ENCODE data around the gene PRDM7. TPM values are rescaled to one million over a fixed set of nuclear protein-coding genes. Genes with fewer than 3 reads are reported as not detected.

The PRDM7 gene
- total and polyA plus RNA-seq, 2 donors = not detected

- Histone ChIP-seq H3K36me3 (ENCODE audit: insufficient read depth) (peaks cover 3% of the 10 kb centered on the region), H3K4me3 (ENCODE audit: low read depth, low read length) (no peak overlapping the region), H3K4me1 (ENCODE audit: insufficient read depth) (no peaks in the 10 kb centered on the region), H3K27ac (ENCODE audit: low read depth) (no peak overlapping the region)
- 79% methylated on average over 12 of the region's 12 CpGs for WGBS
- no peak for DNase-seq (ENCODE audit: extremely low spot score)
Measured at GRCh38 chr16:90037276-90037675, 39.9 kb downstream of the PRDM7 start.

DNA sequence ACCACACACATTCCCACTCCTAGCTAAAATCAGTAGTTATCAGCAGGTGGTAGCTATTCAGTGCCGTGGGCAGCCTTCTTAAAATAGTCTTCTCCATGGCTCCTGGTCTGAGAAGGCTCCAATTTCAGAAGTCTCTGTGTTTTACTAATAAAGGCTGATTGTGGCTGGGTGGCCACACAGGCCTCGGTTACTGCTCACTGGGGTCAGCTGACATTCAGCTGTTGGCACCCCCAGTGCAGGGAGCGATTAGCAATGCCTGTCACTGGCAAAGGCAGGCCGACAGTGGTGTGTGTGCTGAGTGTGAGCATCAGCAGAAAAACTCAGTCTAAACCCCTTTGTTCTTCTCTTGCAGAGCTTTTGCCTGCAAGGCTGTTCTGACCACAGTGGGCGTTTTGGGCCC lies 41.2 kb downstream of the PRDM7 start:
- Histone ChIP-seq H3K4me1 (ENCODE audit: insufficient read depth) (no peaks in the 10 kb centered on the region), H3K4me3 (ENCODE audit: low read depth, low read length) (no peak overlapping the region), H3K36me3 (ENCODE audit: insufficient read depth) (peaks cover 3% of the 10 kb centered on the region), H3K27ac (ENCODE audit: low read depth) (no peak overlapping the region)
- 83% methylated on average over 5 of the region's 5 CpGs for WGBS
- DNase-seq (ENCODE audit: extremely low spot score) = no peak

- no peaks in the 10 kb centered on the region for H3K4me1 ChIP-seq (ENCODE audit: insufficient read depth)
- no peak overlapping the region for H3K27ac ChIP-seq (ENCODE audit: low read depth)
- WGBS = 90% methylated on average over 8 of the region's 8 CpGs
- no peaks in the 10 kb centered on the region for H3K36me3 ChIP-seq (ENCODE audit: insufficient read depth)
- DNase-seq (ENCODE audit: extremely low spot score) = no peak
- H3K4me3 ChIP-seq (ENCODE audit: low read depth, low read length) = no peak overlapping the region
Measured at GRCh38 chr16:90034504-90034903, 42.6 kb downstream of the PRDM7 start.

DNA sequence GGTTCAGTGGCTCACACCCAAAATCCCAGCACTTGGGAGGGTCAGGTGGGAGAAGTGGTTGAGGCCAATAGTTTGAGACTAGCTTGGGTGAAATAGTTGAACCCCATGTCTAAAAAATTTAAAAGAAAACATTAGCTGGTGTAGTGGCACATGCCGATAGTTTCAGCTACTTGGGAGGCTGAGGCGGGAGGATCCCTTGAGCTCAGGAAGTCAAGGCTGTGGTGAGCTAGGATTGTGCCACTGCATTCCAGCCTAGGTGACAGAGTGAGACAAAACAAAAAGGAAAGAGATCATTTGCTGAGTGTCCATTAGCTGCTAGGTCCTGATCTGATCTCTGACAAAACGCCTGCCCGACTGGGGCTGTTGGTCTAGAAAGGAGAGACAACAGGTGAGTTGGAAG lies 43.7 kb downstream of the PRDM7 start:
- no peak overlapping the region for H3K4me3 ChIP-seq (ENCODE audit: low read depth, low read length)
- no peak overlapping the region for H3K27ac ChIP-seq (ENCODE audit: low read depth)
- no peaks in the 10 kb centered on the region for H3K4me1 ChIP-seq (ENCODE audit: insufficient read depth)
- no peaks in the 10 kb centered on the region for H3K36me3 ChIP-seq (ENCODE audit: insufficient read depth)
- DNase-seq (ENCODE audit: extremely low spot score) = no peak
- WGBS = 86% methylated on average over 4 of the region's 4 CpGs

DNA sequence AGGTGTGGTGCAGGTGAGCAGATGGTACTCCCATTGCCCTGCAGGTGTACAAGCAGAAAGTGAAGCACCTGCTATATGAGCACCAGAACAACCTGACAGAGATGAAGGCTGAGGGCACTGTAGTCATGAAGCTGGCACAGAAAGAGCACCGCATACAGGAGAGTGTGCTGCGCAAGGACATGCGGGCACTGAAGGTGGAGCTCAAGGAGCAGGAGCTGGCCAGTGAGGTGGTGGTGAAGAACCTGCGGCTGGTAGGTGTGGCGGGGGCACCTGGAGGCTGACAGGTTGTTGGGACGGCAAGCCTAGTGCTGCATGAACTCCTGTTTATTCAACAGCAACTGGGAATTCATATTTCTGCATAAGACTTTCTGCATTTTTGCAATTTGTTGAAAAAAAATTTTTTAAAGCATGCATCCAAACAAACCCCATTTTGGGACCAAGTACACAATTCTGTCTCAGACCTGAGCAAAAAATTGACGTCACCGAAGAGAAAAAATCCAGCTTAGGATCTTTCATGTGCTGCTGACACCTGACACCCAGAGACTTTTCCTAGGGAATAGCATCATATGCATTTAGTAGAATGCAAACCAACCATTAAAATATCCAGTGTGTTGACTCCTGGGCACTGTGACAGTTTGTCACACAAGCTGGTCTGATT lies 44.3 kb downstream of the PRDM7 start:
- no peak overlapping the region for H3K27ac ChIP-seq (ENCODE audit: low read depth)
- no peaks in the 10 kb centered on the region for H3K36me3 ChIP-seq (ENCODE audit: insufficient read depth)
- 71% methylated on average over 8 of the region's 8 CpGs for WGBS

DNA sequence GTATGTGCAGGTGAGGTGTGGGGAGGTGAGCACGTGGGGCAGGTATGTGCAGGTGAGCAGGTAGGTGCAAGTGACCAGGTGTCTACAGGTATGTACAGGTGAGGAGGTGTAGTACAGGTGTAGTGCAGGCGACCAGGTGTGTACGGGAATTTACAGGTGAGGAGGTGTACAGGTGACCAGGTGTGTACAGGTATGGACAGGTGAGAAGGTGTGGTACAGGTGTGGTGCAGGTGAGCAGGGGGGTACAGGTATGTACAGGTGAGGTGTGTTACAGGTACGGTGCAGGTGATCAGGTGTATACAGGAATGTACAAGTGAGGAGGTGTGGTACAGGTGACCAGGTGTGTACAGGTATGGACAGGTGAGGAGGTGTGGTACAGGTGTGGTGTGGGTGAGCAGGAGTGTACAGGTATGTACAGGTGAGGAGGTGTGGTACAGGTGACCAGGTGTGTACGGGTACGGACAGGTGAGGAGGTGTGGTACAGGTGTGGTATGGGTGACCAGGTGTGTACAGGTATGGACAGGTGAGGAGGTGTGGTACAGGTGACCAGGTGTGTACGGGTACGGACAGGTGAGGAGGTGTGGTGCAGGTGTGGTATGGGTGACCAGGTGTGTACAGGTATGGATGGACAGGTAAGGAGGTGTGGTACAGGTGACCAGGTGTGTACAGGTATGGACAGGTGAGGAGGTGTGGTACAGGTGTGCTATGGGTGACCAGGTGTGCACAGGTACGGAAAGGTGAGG lies 45.0 kb downstream of the PRDM7 start:
- no peak for DNase-seq (ENCODE audit: extremely low spot score)
- 87% methylated on average over 9 of the region's 9 CpGs for WGBS
- H3K27ac ChIP-seq (ENCODE audit: low read depth) = no peak overlapping the region
- no peaks in the 10 kb centered on the region for H3K36me3 ChIP-seq (ENCODE audit: insufficient read depth)
- H3K4me3 ChIP-seq (ENCODE audit: low read depth, low read length) = no peak overlapping the region
- no peaks in the 10 kb centered on the region for H3K4me1 ChIP-seq (ENCODE audit: insufficient read depth)

More for the DNA sequence above, 44.3 kb downstream of the PRDM7 start:
- H3K4me3 ChIP-seq (ENCODE audit: low read depth, low read length) = no peak overlapping the region
- no peak for DNase-seq (ENCODE audit: extremely low spot score)
- H3K4me1 ChIP-seq (ENCODE audit: insufficient read depth) = no peaks in the 10 kb centered on the region

DNA sequence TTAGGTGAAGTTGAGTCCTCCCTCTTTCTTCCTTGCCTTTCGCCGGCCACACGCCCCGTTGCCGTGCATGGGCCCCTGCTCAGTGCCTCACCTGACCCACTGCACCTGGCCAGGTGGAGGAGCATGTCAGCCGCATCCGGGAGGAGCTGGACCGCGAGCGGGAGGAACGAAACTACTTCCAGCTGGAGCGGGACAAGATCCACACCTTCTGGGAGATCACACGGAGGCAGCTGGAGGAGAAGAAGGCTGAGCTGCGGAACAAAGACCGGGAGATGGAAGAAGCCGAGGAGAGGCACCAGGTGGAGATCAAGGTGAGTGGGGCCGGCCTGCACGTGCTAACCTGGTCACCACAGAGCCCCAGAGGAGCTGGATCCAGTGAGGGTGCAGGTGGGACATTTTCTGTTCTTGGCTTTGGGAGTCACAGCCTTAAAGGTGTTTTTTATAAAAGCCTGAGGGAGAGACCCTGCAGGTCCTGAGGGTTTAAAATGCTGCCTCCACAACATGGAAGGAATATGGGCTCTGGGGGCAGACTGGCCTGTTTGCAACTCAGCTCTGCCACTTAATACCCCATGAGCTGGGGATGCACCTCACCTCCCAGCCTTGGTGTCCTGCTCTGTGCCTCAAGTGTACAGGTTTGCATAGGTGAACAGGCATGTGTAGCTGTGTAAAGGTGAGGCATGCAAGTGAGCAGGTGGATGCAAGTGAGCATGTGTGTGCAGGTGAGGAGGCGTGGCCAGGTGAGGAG lies 45.8 kb downstream of the PRDM7 start:
- 92% methylated on average over 19 of the region's 19 CpGs for WGBS
- H3K36me3 ChIP-seq (ENCODE audit: insufficient read depth) = no peaks in the 10 kb centered on the region
- DNase-seq (ENCODE audit: extremely low spot score) = no peak

GRCh38 chr16:90028985-90029384 lies 48.1 kb downstream of the PRDM7 start:
- H3K4me1 ChIP-seq (ENCODE audit: insufficient read depth) = no peaks in the 10 kb centered on the region

More for the DNA sequence above, 45.8 kb downstream of the PRDM7 start:
- no peak overlapping the region for H3K27ac ChIP-seq (ENCODE audit: low read depth)
- H3K4me1 ChIP-seq (ENCODE audit: insufficient read depth) = no peaks in the 10 kb centered on the region
- H3K4me3 ChIP-seq (ENCODE audit: low read depth, low read length) = no peak overlapping the region

GRCh38 chr16:90027611-90028010 lies 49.5 kb downstream of the PRDM7 start:
- no peak for DNase-seq (ENCODE audit: extremely low spot score)
- WGBS = 96% methylated on average over 17 of the region's 17 CpGs
- Histone ChIP-seq H3K36me3 (ENCODE audit: insufficient read depth) (no peaks in the 10 kb centered on the region), H3K4me3 (ENCODE audit: low read depth, low read length) (no peak overlapping the region), H3K27ac (ENCODE audit: low read depth) (no peak overlapping the region), H3K4me1 (ENCODE audit: insufficient read depth) (no peaks in the 10 kb centered on the region)

More at GRCh38 chr16:90028985-90029384, 48.1 kb downstream of the PRDM7 start:
- WGBS = 90% methylated on average over 12 of the region's 12 CpGs
- no peak for DNase-seq (ENCODE audit: extremely low spot score)
- Histone ChIP-seq H3K27ac (ENCODE audit: low read depth) (no peak overlapping the region), H3K4me3 (ENCODE audit: low read depth, low read length) (no peak overlapping the region), H3K36me3 (ENCODE audit: insufficient read depth) (no peaks in the 10 kb centered on the region)

GRCh38 chr16:90026135-90026534 lies 51.0 kb downstream of the PRDM7 start:
- Histone ChIP-seq H3K4me3 (ENCODE audit: low read depth, low read length) (no peak overlapping the region), H3K27ac (ENCODE audit: low read depth) (no peak overlapping the region), H3K36me3 (ENCODE audit: insufficient read depth) (no peaks in the 10 kb centered on the region), H3K4me1 (ENCODE audit: insufficient read depth) (no peaks in the 10 kb centered on the region)
- 78% methylated on average over 8 of the region's 8 CpGs for WGBS
- DNase-seq (ENCODE audit: extremely low spot score) = no peak

- DNase-seq (ENCODE audit: extremely low spot score) = no peak
- H3K36me3 ChIP-seq (ENCODE audit: insufficient read depth) = no peaks in the 10 kb centered on the region
- no peaks in the 10 kb centered on the region for H3K4me1 ChIP-seq (ENCODE audit: insufficient read depth)
- H3K4me3 ChIP-seq (ENCODE audit: low read depth, low read length) = peak overlapping the region; percentile 77
- no peak overlapping the region for H3K27ac ChIP-seq (ENCODE audit: low read depth)
- WGBS = 35% methylated on average over 7 of the region's 7 CpGs
Measured at GRCh38 chr16:90023078-90023447, 54.1 kb downstream of the PRDM7 start.

DNA sequence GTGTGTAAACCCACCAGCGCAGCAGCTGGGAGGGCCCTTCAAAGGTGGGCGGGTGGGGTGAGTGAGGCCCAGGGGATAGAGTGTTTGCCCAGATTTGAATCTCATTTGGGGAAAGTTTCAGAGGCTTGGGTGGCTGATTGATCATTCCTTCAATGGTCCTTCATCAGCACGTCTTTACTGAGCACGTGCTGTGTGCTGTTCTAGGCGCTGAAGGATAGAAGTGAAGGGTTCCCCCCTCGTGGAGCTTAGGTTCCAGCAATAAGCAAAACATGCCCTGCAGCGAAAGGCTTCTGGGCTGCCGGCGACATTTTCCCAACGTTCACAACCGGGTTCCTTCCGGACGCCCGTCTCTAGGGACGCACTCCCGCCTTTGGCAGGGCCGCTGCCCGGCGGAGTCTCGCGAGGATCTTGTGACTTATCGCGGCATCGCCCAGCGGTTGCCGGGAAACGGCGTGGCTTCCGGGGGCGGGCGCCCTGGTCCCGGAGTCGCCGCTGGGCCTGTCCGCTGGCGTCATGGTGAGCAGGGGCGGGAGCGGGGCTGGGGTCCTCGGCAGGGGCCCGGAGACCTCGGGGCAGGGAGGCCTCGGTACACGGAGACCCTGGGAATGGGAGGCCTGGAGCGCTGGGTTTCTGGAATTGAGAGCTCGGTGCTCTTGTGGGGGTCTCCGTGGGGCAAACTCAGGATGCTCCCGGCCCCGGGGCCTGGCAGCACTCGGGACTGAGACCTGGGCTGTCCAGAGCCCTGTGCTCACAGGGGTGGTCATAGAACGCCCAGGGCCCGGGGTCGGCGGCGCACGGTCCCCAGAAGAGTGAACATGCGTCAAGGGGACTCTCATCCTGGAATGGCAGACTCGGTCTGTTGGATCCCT lies 54.7 kb downstream of the PRDM7 start:
- Histone ChIP-seq H3K4me3 (ENCODE audit: low read depth, low read length) (peak overlapping the region; percentile 77), H3K27ac (ENCODE audit: low read depth) (no peak overlapping the region), H3K36me3 (ENCODE audit: insufficient read depth) (no peaks in the 10 kb centered on the region), H3K4me1 (ENCODE audit: insufficient read depth) (no peaks in the 10 kb centered on the region)
- DNase-seq (ENCODE audit: extremely low spot score) = peak; percentile 64
- WGBS = 5% methylated on average over 57 of the region's 57 CpGs

- DNase-seq (ENCODE audit: extremely low spot score) = no peak
- no peak overlapping the region for H3K4me3 ChIP-seq (ENCODE audit: low read depth, low read length)
- no peaks in the 10 kb centered on the region for H3K36me3 ChIP-seq (ENCODE audit: insufficient read depth)
- WGBS = 74% methylated on average over 2 of the region's 2 CpGs
- H3K4me1 ChIP-seq (ENCODE audit: insufficient read depth) = no peaks in the 10 kb centered on the region
- H3K27ac ChIP-seq (ENCODE audit: low read depth) = no peak overlapping the region
Measured at GRCh38 chr16:90020838-90021382, 56.2 kb downstream of the PRDM7 start.

All from urinary bladder (tissue), 4 donors.